BLaER1 treated with 17β-estradiol and CSF1 and Interleukin-3, amounts not matched to agents 10 nM and 100 nM (cell line): ENCODE data around the gene XRCC6.
A peak's percentile ranks its signal among the peaks of the same experiment; 100 is the strongest.
"Not testable (repeated sequence)": the region's sequence is repeated elsewhere in the genome, so short reads cannot be mapped to it uniquely, and the experiment has no call there.

ENCODE experiments used
- H3K27ac ChIP-seq, 11 experiments: shearing (Covaris generic); formaldehyde crosslinking; 2 replicates each; pipeline ENCODE4 v1.8.1; 2022
- H3K27me3 ChIP-seq, 11 experiments: shearing (Covaris generic); formaldehyde crosslinking; 2 replicates each; pipeline ENCODE4 v1.8.1; 2022
- H3K36me3 ChIP-seq, 11 experiments: shearing (Covaris generic); formaldehyde crosslinking; 2 replicates each; pipeline ENCODE4 v1.8.1; 2022
- H3K4me1 ChIP-seq, 10 experiments: shearing (Covaris generic); formaldehyde crosslinking; 2 replicates each; pipeline ENCODE4 v1.8.1; 2022
- H3K4me2 ChIP-seq, 11 experiments: shearing (Covaris generic); formaldehyde crosslinking; 2 replicates each; pipeline ENCODE4 v1.8.1; 2022
- H3K4me3 ChIP-seq, 10 experiments: shearing (Covaris generic); formaldehyde crosslinking; 2 replicates each; pipeline ENCODE4 v1.8.1; 2022
- H3K9ac ChIP-seq, 11 experiments: shearing (Covaris generic); formaldehyde crosslinking; 2 replicates each; pipeline ENCODE4 v1.8.1; 2022
- H3K9me3 ChIP-seq, 11 experiments: shearing (Covaris generic); formaldehyde crosslinking; replicated peaks in 1 of 11; 2 replicates each; pipeline ENCODE4 v1.8.1; 2022
- H4K20me1 ChIP-seq, 11 experiments: shearing (Covaris generic); formaldehyde crosslinking; 2 replicates each; pipeline ENCODE4 v1.8.1; 2022
- Cebpa-rat ChIP-seq, 11 experiments: shearing (Covaris generic); IDR thresholded peaks; 2 replicates each; pipeline ENCODE4 v1.8.1; 2022

Gene XRCC6

GRCh38 chr22:41612603-41613306 lies 8.3 kb upstream of the XRCC6 start:
- H4K20me1 ChIP-seq: peaks cover 40 to 100% (median 99%) of the 10 kb centered on the region in 11 experiments; a peak in 21 of 22 replicates
- H3K9ac ChIP-seq: no peak overlapping the region
- TF ChIP-seq Cebpa-rat (IDR thresholded peaks at IDR 0.05): no peak
- H3K4me2 ChIP-seq: no peak overlapping the region
- peaks cover 9 to 70% (median 31%) of the 10 kb centered on the region in 11 experiments; a peak in 20 of 22 replicates for H3K36me3 ChIP-seq
- H3K4me3 ChIP-seq: no peak overlapping the region
- no peak overlapping the region for H3K27ac ChIP-seq
- H3K4me1 ChIP-seq: peaks cover 0 to 4% (median 0%) of the 10 kb centered on the region in 10 experiments; a peak in 5 of 20 replicates
- peaks cover 20 to 36% (median 30%) of the 10 kb centered on the region in 11 experiments for H3K27me3 ChIP-seq
- no peaks in the 10 kb centered on the region for H3K9me3 ChIP-seq

GRCh38 chr22:41613456-41613855 lies 7.6 kb upstream of the XRCC6 start:
- Histone ChIP-seq H3K4me1 (peaks cover 0 to 11% (median 2%) of the 10 kb centered on the region in 10 experiments; a peak in 13 of 20 replicates), H3K9ac (no peak overlapping the region), H4K20me1 (peaks cover 33 to 100% (median 99%) of the 10 kb centered on the region in 11 experiments; a peak in 21 of 22 replicates), H3K9me3 (no peaks in the 10 kb centered on the region), H3K27me3 (peaks cover 13 to 29% (median 22%) of the 10 kb centered on the region in 11 experiments), H3K36me3 (peaks cover 7 to 63% (median 24%) of the 10 kb centered on the region in 11 experiments; a peak in 19 of 22 replicates), H3K4me3 (no peak overlapping the region), H3K27ac (no peak overlapping the region), H3K4me2 (no peak overlapping the region)
- TF ChIP-seq Cebpa-rat (IDR thresholded peaks at IDR 0.05): no peak

GRCh38 chr22:41619979-41620588 lies 1.0 kb upstream of the XRCC6 start:
- peak overlapping the region; percentile 75 to 92 (median 86) for H3K4me3 ChIP-seq
- H3K4me2 ChIP-seq: peak overlapping the region; percentile 86 to 99 (median 94)
- peaks cover 13 to 92% (median 75%) of the 10 kb centered on the region in 11 experiments; a peak in 20 of 22 replicates for H4K20me1 ChIP-seq
- peaks cover 24 to 38% (median 32%) of the 10 kb centered on the region in 11 experiments for H3K36me3 ChIP-seq
- no peaks in the 10 kb centered on the region for H3K9me3 ChIP-seq
- peak overlapping the region; percentile 91 to 98 (median 94) for H3K9ac ChIP-seq
- TF ChIP-seq Cebpa-rat (IDR thresholded peaks at IDR 0.05): no peak
- peaks cover 22 to 40% (median 33%) of the 10 kb centered on the region in 10 experiments for H3K4me1 ChIP-seq
- peak overlapping the region; percentile 85 to 95 (median 89) for H3K27ac ChIP-seq
- no peaks in the 10 kb centered on the region for H3K27me3 ChIP-seq

- no peaks in the 10 kb centered on the region for H3K9me3 ChIP-seq
- TF ChIP-seq Cebpa-rat (IDR thresholded peaks at IDR 0.05): no peak
- peaks cover 22 to 40% (median 33%) of the 10 kb centered on the region in 10 experiments for H3K4me1 ChIP-seq
- peak within 1 kb of the TSS; percentile 75 to 92 (median 86) for H3K4me3 ChIP-seq
- H3K4me2 ChIP-seq: peak within 1 kb of the TSS; percentile 93 to 99 (median 97)
- H3K27ac ChIP-seq: peak within 1 kb of the TSS; percentile 86 to 97 (median 92)
- peaks cover 30 to 40% (median 37%) of the 10 kb centered on the region in 11 experiments for H3K36me3 ChIP-seq
- no peaks in the 10 kb centered on the region for H3K27me3 ChIP-seq
- H4K20me1 ChIP-seq: peaks cover 13 to 92% (median 75%) of the 10 kb centered on the region in 11 experiments; a peak in 20 of 22 replicates
- H3K9ac ChIP-seq: peak within 1 kb of the TSS; percentile 91 to 98 (median 94)
These were observed 451 bp upstream of the XRCC6 start, which contains the start of gene DESI1 for GRCh38 chr22:41620589-41621098. Gene DESI1 (minus strand): TSS chr22:41621043. CDS start chr22:41620839, 204 bp downstream.

- peak overlapping the region; percentile 75 to 92 (median 86) for H3K4me3 ChIP-seq
- peak overlapping the region; percentile 79 to 98 (median 96) for H3K4me2 ChIP-seq
- H3K36me3 ChIP-seq: peaks cover 42 to 52% (median 49%) of the 10 kb centered on the region in 11 experiments
- peak overlapping the region; percentile 78 to 97 (median 92); a peak in 21 of 22 replicates for H3K27ac ChIP-seq
- H3K27me3 ChIP-seq: no peaks in the 10 kb centered on the region
- H4K20me1 ChIP-seq: peaks cover 6 to 92% (median 75%) of the 10 kb centered on the region in 11 experiments; a peak in 20 of 22 replicates
- H3K9ac ChIP-seq: peak overlapping the region; percentile 87 to 98 (median 94)
- peaks cover 22 to 40% (median 33%) of the 10 kb centered on the region in 10 experiments for H3K4me1 ChIP-seq
- no peak for TF ChIP-seq Cebpa-rat (IDR thresholded peaks at IDR 0.05)
- 0 out of 22 replicates have a peak, but pooled peaks cover 0 to 4% (median 0%) of the 10 kb centered on the region in 11 experiments for H3K9me3 ChIP-seq
These were observed 750 bp downstream of the XRCC6 start for GRCh38 chr22:41621911-41622179.

- peaks cover 79 to 87% (median 86%) of the 10 kb centered on the region in 11 experiments for H3K36me3 ChIP-seq
These were observed 4.5 kb downstream of the XRCC6 start for GRCh38 chr22:41625577-41625976.

GRCh38 chr22:41631115-41631514 lies 10.0 kb downstream of the XRCC6 start:
- not testable (repeated sequence) for H3K4me1 ChIP-seq, H3K9ac ChIP-seq, H3K4me2 ChIP-seq, H3K4me3 ChIP-seq, H3K27me3 ChIP-seq, H3K27ac ChIP-seq
- peaks cover 33 to 97% (median 76%) of the 10 kb centered on the region in 11 experiments; a peak in 21 of 22 replicates for H4K20me1 ChIP-seq
- peaks cover 0 to 50% (median 37%) of the 10 kb centered on the region in 11 experiments; a peak in 20 of 22 replicates for H3K9me3 ChIP-seq
- H3K36me3 ChIP-seq: peaks cover 92 to 100% (median 97%) of the 10 kb centered on the region in 11 experiments

More at GRCh38 chr22:41625577-41625976, 4.5 kb downstream of the XRCC6 start:
- no peaks in the 10 kb centered on the region for H3K27me3 ChIP-seq
- H3K9me3 ChIP-seq: peaks cover 0 to 41% (median 30%) of the 10 kb centered on the region in 11 experiments; a peak in 20 of 22 replicates
- no peak overlapping the region for H3K4me2 ChIP-seq
- no peak overlapping the region for H3K27ac ChIP-seq
- H3K4me1 ChIP-seq: peaks cover 7 to 15% (median 10%) of the 10 kb centered on the region in 10 experiments
- no peak for TF ChIP-seq Cebpa-rat (IDR thresholded peaks at IDR 0.05)
- no peak overlapping the region for H3K9ac ChIP-seq
- peaks cover 20 to 94% (median 81%) of the 10 kb centered on the region in 11 experiments; a peak in 20 of 22 replicates for H4K20me1 ChIP-seq
- no peak overlapping the region for H3K4me3 ChIP-seq

- H3K4me1 ChIP-seq, H3K27me3 ChIP-seq, H3K27ac ChIP-seq, H3K4me2 ChIP-seq, H3K9ac ChIP-seq, H3K4me3 ChIP-seq: not testable (repeated sequence)
- Histone ChIP-seq H3K36me3 (peaks cover 92 to 100% (median 97%) of the 10 kb centered on the region in 11 experiments), H3K9me3 (peaks cover 0 to 49% (median 37%) of the 10 kb centered on the region in 11 experiments; a peak in 20 of 22 replicates), H4K20me1 (peaks cover 33 to 97% (median 76%) of the 10 kb centered on the region in 11 experiments; a peak in 21 of 22 replicates)
These were observed 10.5 kb downstream of the XRCC6 start for GRCh38 chr22:41631615-41632014.

- not testable (repeated sequence) for H3K4me3 ChIP-seq, H3K4me2 ChIP-seq, H3K9ac ChIP-seq, H3K27me3 ChIP-seq, H3K4me1 ChIP-seq, H3K27ac ChIP-seq
- H4K20me1 ChIP-seq: peaks cover 24 to 97% (median 76%) of the 10 kb centered on the region in 11 experiments; a peak in 21 of 22 replicates
- H3K9me3 ChIP-seq: peaks cover 0 to 19% (median 17%) of the 10 kb centered on the region in 11 experiments; a peak in 20 of 22 replicates
- H3K36me3 ChIP-seq: peaks cover 92 to 100% (median 97%) of the 10 kb centered on the region in 11 experiments
These were observed 13.5 kb downstream of the XRCC6 start for GRCh38 chr22:41634610-41635009.
